D721Med (cell line): ENCODE data around the gene SNRNP25.

Experiments used
- DNase-seq: peaks from one replicate; pipeline ENCODE4 v3.0.0; 2011; ENCODE audit warnings: low spot score; ENCODE audit not compliant: insufficient read length
- FAIRE-seq: peaks from 2 replicates; lab custom pipeline; 2011; peaks lifted over from hg19 to GRCh38; lab: Jason Lieb, UNC
- TF ChIP-seq, protein P1 (sequence below): IDR thresholded peaks from 2 replicates; pipeline ENCODE4 v1.5.1; 2012; ENCODE audit warnings: mild to moderate bottlenecking, control low read depth; ENCODE audit not compliant: insufficient read depth; ENCODE audit errors: missing control alignments

The SNRNP25 gene

DNA sequence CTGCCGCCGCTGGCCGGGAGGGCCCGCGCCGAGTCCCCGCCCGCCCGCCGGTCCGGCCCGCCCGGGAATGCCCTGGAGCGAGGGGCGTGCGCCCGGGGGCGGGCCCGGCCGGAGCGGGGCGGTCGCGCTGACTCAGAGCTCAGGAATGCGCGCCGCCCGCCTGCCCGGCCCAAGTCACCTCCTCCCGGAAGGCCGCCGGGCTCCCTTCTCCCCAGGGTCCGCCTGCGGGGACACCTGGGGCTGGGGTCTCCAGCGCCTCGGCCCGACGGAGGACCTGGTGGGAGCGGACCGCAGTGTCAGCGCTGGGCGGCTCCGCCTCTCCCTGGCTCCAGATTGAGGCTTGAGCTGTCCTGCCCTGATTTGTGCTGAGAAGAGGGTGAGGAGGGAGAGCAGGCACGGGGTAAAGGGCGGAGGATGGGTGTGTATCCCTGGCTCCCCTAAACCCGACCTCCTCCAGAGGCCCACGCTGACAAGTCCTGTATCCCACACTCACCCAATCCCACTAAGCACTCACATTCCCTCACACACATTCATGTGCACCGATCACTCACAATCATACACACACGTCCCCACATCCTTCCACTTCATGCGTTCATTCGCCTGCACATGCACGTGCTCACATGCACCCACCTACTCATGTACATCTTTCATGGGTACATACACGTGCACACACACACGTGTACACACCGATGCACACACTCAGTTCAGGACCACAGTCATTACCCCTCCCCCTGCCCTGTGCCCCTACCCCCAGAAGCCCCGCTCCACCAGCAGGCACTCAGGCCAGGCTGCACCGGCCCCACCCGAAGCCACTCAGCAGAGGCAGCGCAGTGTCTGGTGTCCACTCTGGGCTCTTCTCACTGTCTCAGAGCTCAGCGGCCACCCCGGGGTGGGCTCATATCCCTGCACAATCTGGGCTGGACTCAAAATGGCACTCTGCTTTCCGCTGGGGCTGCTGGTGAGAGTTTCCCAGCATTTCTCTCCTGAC, 19.2 kb downstream of the SNRNP25 start, which contains the start of gene RHBDF1:
Gene RHBDF1, minus strand, starts transcription at position 71 of the 988 bp plus-strand sequence. CDS start 7,616 bp downstream, outside the sequence.
- DNase-seq (no peak), FAIRE-seq (no peak)
- TF ChIP-seq, protein P1, sequence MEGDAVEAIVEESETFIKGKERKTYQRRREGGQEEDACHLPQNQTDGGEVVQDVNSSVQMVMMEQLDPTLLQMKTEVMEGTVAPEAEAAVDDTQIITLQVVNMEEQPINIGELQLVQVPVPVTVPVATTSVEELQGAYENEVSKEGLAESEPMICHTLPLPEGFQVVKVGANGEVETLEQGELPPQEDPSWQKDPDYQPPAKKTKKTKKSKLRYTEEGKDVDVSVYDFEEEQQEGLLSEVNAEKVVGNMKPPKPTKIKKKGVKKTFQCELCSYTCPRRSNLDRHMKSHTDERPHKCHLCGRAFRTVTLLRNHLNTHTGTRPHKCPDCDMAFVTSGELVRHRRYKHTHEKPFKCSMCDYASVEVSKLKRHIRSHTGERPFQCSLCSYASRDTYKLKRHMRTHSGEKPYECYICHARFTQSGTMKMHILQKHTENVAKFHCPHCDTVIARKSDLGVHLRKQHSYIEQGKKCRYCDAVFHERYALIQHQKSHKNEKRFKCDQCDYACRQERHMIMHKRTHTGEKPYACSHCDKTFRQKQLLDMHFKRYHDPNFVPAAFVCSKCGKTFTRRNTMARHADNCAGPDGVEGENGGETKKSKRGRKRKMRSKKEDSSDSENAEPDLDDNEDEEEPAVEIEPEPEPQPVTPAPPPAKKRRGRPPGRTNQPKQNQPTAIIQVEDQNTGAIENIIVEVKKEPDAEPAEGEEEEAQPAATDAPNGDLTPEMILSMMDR, result no peak

DNA sequence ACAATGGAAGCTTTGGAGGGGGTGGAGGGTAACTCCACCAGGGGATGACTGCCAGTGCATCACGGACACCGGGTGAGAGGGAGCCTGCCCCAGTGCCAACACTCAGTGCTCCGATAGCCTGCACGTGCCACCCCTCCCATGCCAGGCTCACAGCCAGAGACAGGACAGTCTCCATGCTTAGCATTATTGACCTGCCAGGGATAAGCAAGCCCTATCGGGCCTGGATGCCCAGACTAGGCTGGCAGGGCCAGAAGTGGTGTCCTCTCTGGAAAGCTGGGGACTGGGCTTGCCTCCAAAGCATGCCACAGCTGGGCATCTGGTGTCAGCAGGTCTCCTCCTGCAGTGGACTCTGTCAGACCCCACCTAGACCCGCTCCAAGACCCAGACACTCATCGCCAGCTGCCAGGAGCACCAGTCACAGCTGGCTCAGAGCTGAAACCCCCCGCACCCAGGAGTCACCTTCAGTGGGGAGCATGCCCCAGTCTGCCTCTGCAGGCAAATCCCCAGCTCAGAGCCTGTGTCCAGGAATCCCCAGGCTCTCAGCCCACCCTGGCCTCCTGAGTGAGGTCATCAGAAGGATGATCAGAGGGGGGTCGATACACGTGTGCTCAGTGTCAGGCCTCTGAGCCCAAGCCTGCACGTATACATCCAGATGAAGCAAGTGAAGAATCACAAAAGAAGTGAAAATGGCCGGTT, 20.6 kb downstream of the SNRNP25 start:
- TF ChIP-seq, protein P1, result no peak
- FAIRE-seq, result no peak
- no peak for DNase-seq

DNA sequence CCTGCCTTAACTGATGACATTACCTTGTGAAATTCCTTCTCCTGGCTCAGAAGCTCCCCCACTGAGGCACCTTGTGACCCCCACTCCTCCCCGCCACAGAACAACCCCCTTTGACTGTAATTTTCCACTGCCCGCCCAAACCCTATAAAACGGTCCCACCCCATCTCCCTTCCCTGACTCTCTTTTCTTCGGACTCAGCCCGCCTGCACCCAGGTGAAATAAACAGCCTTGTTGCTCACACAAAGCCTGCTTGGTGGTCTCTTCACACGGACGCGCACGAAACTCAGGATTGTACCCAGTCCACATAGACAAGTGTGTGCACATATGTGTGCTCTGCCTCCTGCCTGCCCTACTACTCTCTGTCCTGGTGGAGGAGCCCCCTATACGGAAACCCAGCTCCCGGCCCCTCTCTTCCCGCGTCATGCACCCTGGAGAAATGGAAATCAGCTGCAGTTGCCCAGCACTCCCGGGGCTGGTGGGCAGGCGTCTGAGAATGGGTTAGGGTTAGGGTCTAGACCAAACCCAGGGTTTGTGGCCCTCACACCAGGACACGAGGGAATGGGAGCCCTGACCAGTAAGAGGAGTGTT, 21.2 kb downstream of the SNRNP25 start:
- TF ChIP-seq, protein P1, result no peak
- DNase-seq (no peak), FAIRE-seq (no peak)

DNA sequence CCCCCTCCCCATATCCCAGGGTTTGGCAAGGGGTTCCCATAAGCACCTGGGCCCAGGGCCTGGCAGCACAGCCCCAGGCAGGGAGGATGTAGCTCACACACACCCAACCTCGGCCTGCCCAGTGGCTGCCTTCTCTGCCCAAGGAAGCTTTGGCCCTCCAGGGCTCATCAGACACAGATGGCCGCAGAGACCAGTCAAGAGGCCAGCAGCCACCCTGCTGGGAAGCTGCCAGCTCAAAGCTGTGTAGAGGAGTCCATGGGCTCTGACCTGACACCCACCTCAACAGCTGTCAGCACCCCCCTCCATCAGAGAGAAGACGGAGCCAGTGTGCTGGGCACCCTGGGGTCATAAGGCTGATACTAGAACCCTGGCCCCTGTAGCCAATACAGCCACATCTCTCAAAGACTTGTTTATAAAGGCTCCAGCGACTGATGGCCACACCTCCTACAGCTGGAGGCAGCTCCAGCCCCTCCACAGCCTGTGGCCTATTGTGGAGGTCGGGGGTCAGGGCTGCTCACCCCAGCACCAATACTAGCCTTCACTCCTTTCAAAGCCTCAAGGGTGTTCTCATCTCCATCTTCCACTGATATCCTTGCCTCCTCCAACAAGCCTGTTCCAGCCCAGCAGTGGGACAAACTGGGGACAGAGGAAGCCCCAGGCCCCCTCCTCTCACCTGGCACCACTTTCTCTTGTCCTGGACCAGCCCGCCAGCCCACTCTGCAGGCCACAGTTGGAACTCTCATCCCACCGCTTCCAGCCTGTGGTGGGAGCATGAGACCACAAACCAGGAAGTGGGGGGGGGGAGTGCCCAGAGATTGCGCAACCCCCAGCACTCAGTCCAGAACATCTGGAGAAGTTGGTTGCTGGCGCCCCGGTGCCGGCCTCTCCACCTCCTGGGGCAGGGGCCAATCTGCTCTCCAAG, 22.2 kb downstream of the SNRNP25 start:
- TF ChIP-seq, protein P1, result no peak
- FAIRE-seq, result no peak

DNA sequence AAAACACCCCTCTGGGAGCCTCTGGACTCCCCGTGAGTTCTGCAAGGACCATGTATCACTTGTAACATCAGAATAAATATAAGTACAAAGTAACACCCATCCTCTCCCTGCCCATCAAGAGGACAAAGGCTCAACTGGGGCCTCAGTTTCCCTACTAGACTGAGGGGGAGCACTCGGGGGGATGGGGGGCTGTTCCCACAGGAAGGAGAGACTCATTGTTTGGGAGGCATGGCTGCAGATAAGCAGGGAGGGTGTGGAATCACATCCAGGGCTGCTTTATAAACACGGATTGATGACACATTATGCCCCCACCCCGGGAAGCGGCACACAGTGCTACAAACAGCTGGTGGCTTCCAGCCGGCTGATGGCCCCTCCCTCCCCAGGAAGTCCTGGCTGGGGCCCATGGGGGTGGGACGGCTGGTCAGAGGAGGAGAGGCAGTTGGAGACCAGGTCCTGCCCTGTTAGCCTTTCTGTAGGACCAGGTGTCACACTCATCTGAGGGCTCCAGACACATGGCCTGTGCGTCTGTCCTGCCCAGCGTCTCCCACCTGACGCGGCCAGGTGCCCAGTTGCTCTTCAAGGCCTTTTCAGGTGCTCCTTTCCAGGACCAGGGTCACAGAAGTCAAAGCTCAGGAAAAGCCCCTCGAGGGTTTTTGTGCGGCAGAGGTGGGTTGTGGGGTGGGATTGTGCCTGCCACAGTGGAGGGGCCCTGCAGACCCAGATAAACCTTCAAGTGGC, 23.1 kb downstream of the SNRNP25 start:
- FAIRE-seq (no peak), DNase-seq (no peak)
- TF ChIP-seq, protein P1, result no peak

More for the DNA sequence above, 22.2 kb downstream of the SNRNP25 start:
- DNase-seq, result no peak
